Mucosa of descending colon (tissue), 3 donors: ENCODE data around the gene ARL2. TPM values are rescaled to one million over a fixed set of nuclear protein-coding genes. Genes with fewer than 3 reads are reported as not detected.

Experiments
- ATAC-seq: fragments of 200-7000 bp; cut with Tn5 transposase; one replicate; pipeline ENCODE4 v1.9.1; 2020; ENCODE audit warnings: mild to moderate bottlenecking, moderate library complexity
- DNase-seq, 3 donors: peaks; one replicate each; pipeline ENCODE4 v3.0.0-alpha.2; 2020
- H3K36me3 ChIP-seq: fragments of 200-600 bp; one replicate; pipeline ENCODE4 v1.8.0; 2021; ENCODE audit warnings: low read depth, mild to moderate bottlenecking
- H3K4me1 ChIP-seq: fragments of 200-600 bp; one replicate; pipeline ENCODE4 v1.8.0; 2021; ENCODE audit warnings: low read depth, mild to moderate bottlenecking
- H3K4me3 ChIP-seq: fragments of 200-600 bp; one replicate; pipeline ENCODE4 v1.8.0; 2021; ENCODE audit warnings: mild to moderate bottlenecking
- H3K9me3 ChIP-seq: fragments of 200-600 bp; one replicate; pipeline ENCODE4 v1.8.0; 2021; ENCODE audit warnings: mild to moderate bottlenecking
- intact Hi-C, 2 donors: fragments of 100-400 bp; cut with DNase I in 1 of 2; cut with micrococcal nuclease in 1 of 2; formaldehyde crosslinking; loops; one replicate each; pipeline versions ENCODE4 v1.11.0 to v1.11.1; 2022; cut with DNase I, micrococcal nuclease
- microRNA-seq: library from miRNA; unstranded; fragments of <30 nt; microRNA quantifications from one replicate; pipeline ENCODE4, GENCODE V29; 2019
- total RNA-seq, 3 donors: library from RNA; stranded (reverse); fragmentation: NEBNext Ultra II Directional in 2 of 3; extraction: Animal tissue kit (Norgen Biotek cat#: 25700) in 2 of 3; gene quantifications; one replicate each; pipeline versions ENCODE4 v1.2.1 to v1.2.4, GENCODE V29; 2021 to 2023
- TF ChIP-seq, protein P1 (sequence below): fragments of 200-600 bp; IDR thresholded peaks from one replicate; pipeline ENCODE4 v1.8.0; 2022; ENCODE audit warnings: antibody characterized with exemption, mild to moderate bottlenecking
- donor health status: DM: no; HTN: no; CAD: no; lungs with moderate emphysema.
- donor health status: DM: no; HTN: no; CAD: no.
- donor health status: DM: no; HTN: yes; CAD: no.

Gene ARL2
- total RNA-seq, 3 donors from 2014 or later = 70.1 to 90.6 (median 71.4) TPM

DNA sequence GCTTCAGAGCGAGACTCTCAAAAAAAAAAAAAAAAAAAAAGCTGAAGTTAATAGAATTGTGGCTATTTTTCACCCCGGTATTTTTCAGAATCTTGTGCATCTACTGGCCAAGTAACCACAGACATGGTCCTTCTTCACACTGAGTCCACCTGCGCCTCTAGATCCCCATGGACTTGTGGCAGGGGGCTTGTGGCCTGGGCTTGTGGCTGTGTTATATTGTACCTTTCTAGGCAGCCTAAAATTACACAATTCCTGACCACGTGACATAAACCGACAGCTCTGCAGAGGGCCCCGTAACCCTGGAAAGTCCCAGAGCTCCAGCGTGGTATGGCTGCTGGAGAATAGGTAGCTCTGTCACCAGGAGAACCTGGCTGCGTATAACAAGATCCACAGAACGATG lies 55.3 kb downstream of the ARL2 start:
- DNase-seq (no peak), ATAC-seq (no peak)
- no peaks in the 10 kb centered on the region for H3K9me3 ChIP-seq
- no peaks in the 10 kb centered on the region for H3K36me3 ChIP-seq
- no peak overlapping the region for H3K4me3 ChIP-seq
- TF ChIP-seq, protein P1, sequence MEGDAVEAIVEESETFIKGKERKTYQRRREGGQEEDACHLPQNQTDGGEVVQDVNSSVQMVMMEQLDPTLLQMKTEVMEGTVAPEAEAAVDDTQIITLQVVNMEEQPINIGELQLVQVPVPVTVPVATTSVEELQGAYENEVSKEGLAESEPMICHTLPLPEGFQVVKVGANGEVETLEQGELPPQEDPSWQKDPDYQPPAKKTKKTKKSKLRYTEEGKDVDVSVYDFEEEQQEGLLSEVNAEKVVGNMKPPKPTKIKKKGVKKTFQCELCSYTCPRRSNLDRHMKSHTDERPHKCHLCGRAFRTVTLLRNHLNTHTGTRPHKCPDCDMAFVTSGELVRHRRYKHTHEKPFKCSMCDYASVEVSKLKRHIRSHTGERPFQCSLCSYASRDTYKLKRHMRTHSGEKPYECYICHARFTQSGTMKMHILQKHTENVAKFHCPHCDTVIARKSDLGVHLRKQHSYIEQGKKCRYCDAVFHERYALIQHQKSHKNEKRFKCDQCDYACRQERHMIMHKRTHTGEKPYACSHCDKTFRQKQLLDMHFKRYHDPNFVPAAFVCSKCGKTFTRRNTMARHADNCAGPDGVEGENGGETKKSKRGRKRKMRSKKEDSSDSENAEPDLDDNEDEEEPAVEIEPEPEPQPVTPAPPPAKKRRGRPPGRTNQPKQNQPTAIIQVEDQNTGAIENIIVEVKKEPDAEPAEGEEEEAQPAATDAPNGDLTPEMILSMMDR = no peak
- H3K4me1 ChIP-seq = no peaks in the 10 kb centered on the region
- intact Hi-C loops = no loop called here

Small RNAs within 50 kb of the gene (microRNA-seq; reads per million reads assigned to microRNA genes)
- gene MIR6879 = 0.70 reads per million

Other genes starting within 250 kb of the ARL2 start
- gene SF1, start 235.6 kb upstream of the ARL2 start, total RNA-seq = 100 to 1,000 TPM; 223 to 317 (median 241) TPM
- 10 to 100 TPM in 2 of 3 donors, 1 to 10 TPM in 1; 8.7 to 16.8 (median 14.1) TPM for gene MAP4K2, start 210.9 kb upstream of the ARL2 start, total RNA-seq
- 10 to 100 TPM; 19.3 to 26.4 (median 21.9) TPM for gene MEN1, start 203.6 kb upstream of the ARL2 start, total RNA-seq
- 10 to 100 TPM; 24.3 to 73.1 (median 32.3) TPM for gene CDC42BPG, start 169.5 kb upstream of the ARL2 start, total RNA-seq
- 10 to 100 TPM; 58.3 to 85.9 (median 81.5) TPM for gene EHD1, start 135.5 kb upstream of the ARL2 start, total RNA-seq
- gene ATG2A, start 97.0 kb upstream of the ARL2 start, total RNA-seq = 10 to 100 TPM; 35.4 to 39.8 (median 36.6) TPM
- gene PPP2R5B, start 89.5 kb upstream of the ARL2 start, total RNA-seq = 10 to 100 TPM; 23.0 to 39.7 (median 23.2) TPM
- gene GPHA2, start 78.3 kb upstream of the ARL2 start, total RNA-seq = not detected
- not detected for gene MAJIN, start 42.1 kb upstream of the ARL2 start, total RNA-seq
- gene BATF2, start 17.2 kb upstream of the ARL2 start, total RNA-seq = 10 to 100 TPM; 12.7 to 25.3 (median 18.0) TPM
- gene SNX15, start 13.3 kb downstream of the ARL2 start, total RNA-seq = 10 to 100 TPM; 28.5 to 46.6 (median 42.8) TPM
- gene SAC3D1, start 27.1 kb downstream of the ARL2 start, total RNA-seq = 10 to 100 TPM in 2 of 3 donors, 1 to 10 TPM in 1; 8.5 to 13.1 (median 11.8) TPM
- gene NAALADL1, start 44.4 kb downstream of the ARL2 start, total RNA-seq = 10 to 100 TPM in 2 of 3 donors, 1 to 10 TPM in 1; 6.9 to 57.7 (median 32.6) TPM
- 10 to 100 TPM in 1 of 3 donors, 1 to 10 TPM in 2; 2.9 to 14.6 (median 4.8) TPM for gene CDCA5, start 69.9 kb downstream of the ARL2 start, total RNA-seq
- 10 to 100 TPM; 36.3 to 50.6 (median 42.6) TPM for gene ZFPL1, start 70.1 kb downstream of the ARL2 start, total RNA-seq
- 100 to 1,000 TPM; 149 to 200 (median 156) TPM for gene VPS51, start 82.1 kb downstream of the ARL2 start, total RNA-seq
- 10 to 100 TPM; 13.1 to 25.7 (median 23.6) TPM for gene TM7SF2, start 97.7 kb downstream of the ARL2 start, total RNA-seq
- 1 to 10 TPM; 5.1 to 8.3 (median 6.0) TPM for gene ZNHIT2, start 103.5 kb downstream of the ARL2 start, total RNA-seq
- 100 to 1,000 TPM; 680 to 873 (median 705) TPM for gene FAU, start 108.0 kb downstream of the ARL2 start, total RNA-seq
- gene MRPL49, start 108.2 kb downstream of the ARL2 start, total RNA-seq = 10 to 100 TPM; 42.6 to 48.5 (median 45.4) TPM
- gene SYVN1, start 120.4 kb downstream of the ARL2 start, total RNA-seq = 10 to 100 TPM; 59.7 to 62.2 (median 60.3) TPM
- gene SPDYC, start 156.1 kb downstream of the ARL2 start, total RNA-seq = not detected
- 100 to 1,000 TPM; 211 to 389 (median 271) TPM for gene CAPN1, start 167.8 kb downstream of the ARL2 start, total RNA-seq
- 10 to 100 TPM in 2 of 3 donors, 1 to 10 TPM in 1; 8.9 to 14.4 (median 11.4) TPM for gene POLA2, start 247.8 kb downstream of the ARL2 start, total RNA-seq